Upper lobe of right lung (tissue), 1 donor: ENCODE results near the gene PRC1. TPM values are rescaled to one million over a fixed set of nuclear protein-coding genes. Genes with fewer than 3 reads are reported as not detected.

ENCODE experiments used
- ATAC-seq: fragments of 200-7000 bp; cut with Tn5 transposase; one replicate; pipeline ENCODE4 v1.9.1; 2020; ENCODE audit warnings: mild to moderate bottlenecking, moderate library complexity
- DNase-seq: peaks from one replicate; pipeline ENCODE4 v3.0.0-alpha.2; 2020
- H3K27ac ChIP-seq: fragments of 200-600 bp; one replicate; pipeline ENCODE4 v1.8.0; 2022
- H3K27me3 ChIP-seq: fragments of 200-600 bp; one replicate; pipeline ENCODE4 v1.8.0; 2022; ENCODE audit warnings: mild to moderate bottlenecking
- H3K36me3 ChIP-seq: fragments of 200-600 bp; one replicate; pipeline ENCODE4 v1.8.0; 2022
- H3K4me1 ChIP-seq: fragments of 200-600 bp; one replicate; pipeline ENCODE4 v1.8.0; 2022
- H3K4me3 ChIP-seq: fragments of 200-600 bp; one replicate; pipeline ENCODE4 v1.8.0; 2022; ENCODE audit warnings: mild to moderate bottlenecking
- H3K9me3 ChIP-seq: fragments of 200-600 bp; one replicate; pipeline ENCODE4 v1.8.0; 2022
- intact Hi-C: fragments of 100-400 bp; cut with DNase I; formaldehyde crosslinking; loops from one replicate; pipeline ENCODE4 v1.11.0; 2022
- total RNA-seq: library from RNA; stranded (reverse); fragmentation: NEBNext Ultra II Directional; extraction: Animal tissue kit (Norgen Biotek cat#: 25700); gene quantifications from one replicate; pipeline ENCODE4 v1.2.1, GENCODE V29; 2021
- TF ChIP-seq, protein P1 (sequence below): fragments of 200-600 bp; IDR thresholded peaks from one replicate; pipeline ENCODE4 v1.8.0; 2022; ENCODE audit warnings: antibody characterized with exemption
- donor health status: DM: no; HTN: yes; CAD: no; lungs with severe emphysema.

Gene PRC1
- total RNA-seq, 1 donor from 2014 or later = 4.6 TPM

DNA sequence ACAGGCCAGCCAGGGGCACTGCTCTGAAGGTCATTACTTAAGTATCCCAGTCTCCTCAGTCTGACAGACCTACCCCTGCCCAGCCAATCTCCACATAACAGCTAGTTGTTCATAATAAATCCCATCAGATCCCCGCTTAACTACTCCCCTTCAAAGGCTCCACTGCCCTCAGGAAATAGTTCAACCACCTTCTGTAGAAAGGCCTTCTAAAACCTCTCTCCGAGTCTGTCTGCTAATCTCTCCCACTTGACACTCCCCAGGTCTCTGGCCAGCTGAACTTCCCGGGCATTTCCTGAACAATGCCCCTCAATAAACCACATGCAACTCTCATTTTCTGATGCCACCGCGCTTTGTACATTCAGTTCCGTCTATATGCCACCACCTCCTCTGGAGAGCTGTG, 6.0 kb downstream of the PRC1 start:
- TF ChIP-seq, protein P1, sequence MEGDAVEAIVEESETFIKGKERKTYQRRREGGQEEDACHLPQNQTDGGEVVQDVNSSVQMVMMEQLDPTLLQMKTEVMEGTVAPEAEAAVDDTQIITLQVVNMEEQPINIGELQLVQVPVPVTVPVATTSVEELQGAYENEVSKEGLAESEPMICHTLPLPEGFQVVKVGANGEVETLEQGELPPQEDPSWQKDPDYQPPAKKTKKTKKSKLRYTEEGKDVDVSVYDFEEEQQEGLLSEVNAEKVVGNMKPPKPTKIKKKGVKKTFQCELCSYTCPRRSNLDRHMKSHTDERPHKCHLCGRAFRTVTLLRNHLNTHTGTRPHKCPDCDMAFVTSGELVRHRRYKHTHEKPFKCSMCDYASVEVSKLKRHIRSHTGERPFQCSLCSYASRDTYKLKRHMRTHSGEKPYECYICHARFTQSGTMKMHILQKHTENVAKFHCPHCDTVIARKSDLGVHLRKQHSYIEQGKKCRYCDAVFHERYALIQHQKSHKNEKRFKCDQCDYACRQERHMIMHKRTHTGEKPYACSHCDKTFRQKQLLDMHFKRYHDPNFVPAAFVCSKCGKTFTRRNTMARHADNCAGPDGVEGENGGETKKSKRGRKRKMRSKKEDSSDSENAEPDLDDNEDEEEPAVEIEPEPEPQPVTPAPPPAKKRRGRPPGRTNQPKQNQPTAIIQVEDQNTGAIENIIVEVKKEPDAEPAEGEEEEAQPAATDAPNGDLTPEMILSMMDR = no peak
- no peak overlapping the region for H3K27ac ChIP-seq
- H3K27me3 ChIP-seq = no peaks in the 10 kb centered on the region
- intact Hi-C loops = no loop called here
- H3K4me3 ChIP-seq = no peak overlapping the region
- H3K9me3 ChIP-seq = no peaks in the 10 kb centered on the region
- no peaks in the 10 kb centered on the region for H3K36me3 ChIP-seq
- H3K4me1 ChIP-seq = no peaks in the 10 kb centered on the region
- ATAC-seq = no peak
- no peak for DNase-seq

DNA sequence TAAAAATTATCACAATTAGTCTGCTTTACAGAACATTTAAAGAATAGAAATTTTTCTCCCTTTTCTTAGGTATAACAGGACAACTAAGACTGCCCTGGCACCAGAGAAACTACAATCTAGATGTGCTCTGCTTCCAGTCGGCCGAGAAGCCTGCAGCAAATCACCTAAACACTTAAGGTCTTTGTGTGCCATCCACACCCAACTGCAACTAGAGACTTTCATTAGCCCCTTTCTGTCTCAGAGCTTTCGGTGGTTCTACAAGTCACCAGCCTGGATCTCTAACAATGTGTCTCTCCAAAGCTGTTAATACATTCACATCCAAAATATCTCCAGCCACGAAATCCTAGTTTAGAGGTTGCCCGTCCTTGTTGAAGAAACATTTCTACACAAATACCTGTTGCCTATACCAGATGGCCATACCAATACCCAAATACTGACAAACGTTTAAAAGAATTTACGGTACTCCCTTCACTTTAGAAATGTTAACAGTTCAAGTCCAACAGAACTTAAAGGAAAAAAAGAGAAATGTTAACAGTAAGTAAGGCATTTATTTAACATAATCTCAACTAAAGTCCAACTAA, 6.7 kb downstream of the PRC1 start:
- no peaks in the 10 kb centered on the region for H3K9me3 ChIP-seq
- TF ChIP-seq, protein P1 = no peak
- ATAC-seq = no peak
- H3K27ac ChIP-seq = no peak overlapping the region
- no peaks in the 10 kb centered on the region for H3K4me1 ChIP-seq
- no peaks in the 10 kb centered on the region for H3K36me3 ChIP-seq
- intact Hi-C loops = no loop called here
- no peak overlapping the region for H3K4me3 ChIP-seq
- no peak for DNase-seq
- H3K27me3 ChIP-seq = no peaks in the 10 kb centered on the region

DNA sequence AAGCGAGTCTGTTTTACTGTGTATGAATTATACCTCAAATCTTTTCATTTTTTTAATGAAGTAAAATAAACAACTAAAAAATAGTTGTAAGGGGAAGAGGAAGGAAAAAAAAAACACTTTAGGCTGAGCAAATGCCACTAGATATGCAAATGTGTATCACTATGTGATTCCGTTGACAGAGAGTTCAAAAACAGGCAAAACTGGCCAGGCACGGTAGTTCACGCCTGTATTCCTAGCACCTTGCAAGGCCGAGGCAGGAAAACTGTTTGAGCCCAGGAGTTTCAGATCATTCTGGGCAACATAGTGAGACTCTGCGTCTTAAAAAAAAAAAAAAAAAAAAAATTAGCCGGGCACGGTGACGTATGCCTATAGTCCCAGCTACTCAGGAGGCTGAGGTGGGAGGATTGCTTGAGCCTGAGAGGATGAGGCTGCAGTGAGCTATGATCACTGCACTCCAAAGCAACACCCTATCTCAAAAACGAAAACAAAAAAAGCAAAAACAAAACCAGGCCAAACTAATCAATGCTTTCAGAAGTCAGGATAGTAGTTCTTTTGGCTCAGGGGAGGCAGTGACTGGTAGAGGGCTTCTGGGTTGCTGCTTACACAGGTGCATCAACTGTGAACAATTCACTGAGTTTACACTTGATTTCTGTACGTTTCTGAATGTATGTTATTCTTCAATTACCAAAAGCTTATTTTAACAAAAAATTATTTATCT, 7.4 kb downstream of the PRC1 start:
- TF ChIP-seq, protein P1 = no peak
- intact Hi-C loops = no loop called here

DNA sequence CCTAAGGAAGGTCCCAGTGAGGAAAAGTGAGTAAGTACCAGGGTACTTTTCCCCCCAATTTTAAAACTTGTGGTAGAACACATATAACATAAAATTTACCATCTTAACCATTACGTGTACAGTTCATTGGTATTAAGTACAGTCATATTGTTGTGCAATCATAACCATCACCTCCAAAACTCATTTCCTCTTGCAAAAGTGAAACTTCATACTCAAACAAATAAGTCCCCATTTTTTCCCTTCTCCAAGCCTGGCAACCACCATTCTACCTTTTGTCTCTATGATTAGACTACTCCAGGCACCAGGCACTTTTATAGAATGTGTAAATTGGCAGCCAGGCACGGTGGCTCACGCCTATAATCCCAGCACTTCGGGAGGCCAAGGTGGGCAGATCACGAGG, 12.2 kb downstream of the PRC1 start:
- Histone ChIP-seq H3K4me3 (no peak overlapping the region), H3K27me3 (no peaks in the 10 kb centered on the region), H3K9me3 (no peaks in the 10 kb centered on the region), H3K36me3 (no peaks in the 10 kb centered on the region), H3K4me1 (no peaks in the 10 kb centered on the region), H3K27ac (no peak overlapping the region)
- TF ChIP-seq, protein P1 = no peak
- intact Hi-C loops = no loop called here
- ATAC-seq (no peak), DNase-seq (no peak)

More for the DNA sequence above, 7.4 kb downstream of the PRC1 start:
- Histone ChIP-seq H3K4me1 (no peaks in the 10 kb centered on the region), H3K9me3 (no peaks in the 10 kb centered on the region), H3K27ac (no peak overlapping the region), H3K36me3 (no peaks in the 10 kb centered on the region), H3K27me3 (no peaks in the 10 kb centered on the region), H3K4me3 (no peak overlapping the region)
- DNase-seq (no peak), ATAC-seq (no peak)

DNA sequence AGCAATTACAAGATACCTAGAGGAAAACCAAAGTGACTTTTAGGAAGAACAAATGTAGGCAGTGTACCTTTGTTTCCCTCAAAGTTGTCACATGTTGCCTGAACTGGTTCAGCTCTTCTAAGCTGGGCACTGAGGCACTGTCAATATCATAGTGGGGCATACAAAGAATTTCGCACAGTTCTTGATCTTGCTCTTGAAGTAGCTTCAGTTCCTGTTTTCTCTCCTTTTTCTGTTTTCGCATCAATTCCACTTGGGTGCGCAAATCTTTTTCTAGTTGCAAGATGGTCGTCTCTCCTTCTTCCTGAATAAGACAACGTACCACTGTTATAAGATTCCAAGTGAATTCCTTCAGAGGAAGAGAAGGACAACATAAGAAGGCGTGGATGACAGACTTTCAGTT, 12.7 kb downstream of the PRC1 start:
- intact Hi-C loops = no loop called here
- Histone ChIP-seq H3K4me3 (no peak overlapping the region), H3K27ac (no peak overlapping the region), H3K4me1 (no peaks in the 10 kb centered on the region), H3K36me3 (no peaks in the 10 kb centered on the region), H3K27me3 (no peaks in the 10 kb centered on the region), H3K9me3 (no peaks in the 10 kb centered on the region)
- no peak for ATAC-seq
- TF ChIP-seq, protein P1 = no peak
- DNase-seq = no peak
